Muscle of back (tissue), 11 donors: Measurements from ENCODE around the gene SMPD3. TPM values are rescaled to one million over a fixed set of nuclear protein-coding genes. Genes with fewer than 3 reads are reported as not detected.

Source experiments
- DNase-seq, 3 donors: peaks; one replicate each; pipeline versions ENCODE4 v3.0.0 to v3.0.0-alpha.2; 2013
- polyA plus RNA-seq, 10 donors: library from polyadenylated mRNA; unstranded; fragments of 120-200 nt; gene quantifications; one replicate each; pipeline ENCODE4 v1.2.1, GENCODE V29; 2013; ENCODE audit not compliant: insufficient read length in 10 of 10

SMPD3 gene
- polyA plus RNA-seq, 10 donors: 0.54 to 1.5 (median 0.88) TPM

GRCh38 chr16:68444056-68444657 lies 4.2 kb downstream of the SMPD3 start:
- peak; percentile 9 to 64 (median 48) for DNase-seq

- DNase-seq: no peak
These were observed 11.7 kb downstream of the SMPD3 start for GRCh38 chr16:68436581-68436980.

GRCh38 chr16:68434624-68435210 lies 13.6 kb downstream of the SMPD3 start:
- no peak for DNase-seq

GRCh38 chr16:68433316-68433715 lies 15.0 kb downstream of the SMPD3 start:
- DNase-seq: no peak

- no peak for DNase-seq
These were observed 15.6 kb downstream of the SMPD3 start for GRCh38 chr16:68432701-68433100.

GRCh38 chr16:68429076-68429854 lies 19.0 kb downstream of the SMPD3 start:
- DNase-seq: no peak

- DNase-seq: no peak
These were observed 20.5 kb downstream of the SMPD3 start for GRCh38 chr16:68427649-68428303.

- no peak for DNase-seq
These were observed 22.0 kb downstream of the SMPD3 start for GRCh38 chr16:68426347-68426652.

- no peak for DNase-seq
These were observed 22.6 kb downstream of the SMPD3 start for GRCh38 chr16:68425498-68426346.

- no peak for DNase-seq
These were observed 24.5 kb downstream of the SMPD3 start for GRCh38 chr16:68423771-68424170.

- DNase-seq: no peak
These were observed 25.8 kb downstream of the SMPD3 start for GRCh38 chr16:68422396-68422960.

GRCh38 chr16:68421076-68421475 lies 27.2 kb downstream of the SMPD3 start:
- no peak for DNase-seq

- no peak for DNase-seq
These were observed 27.9 kb downstream of the SMPD3 start for GRCh38 chr16:68420366-68420942.

- DNase-seq: no peak
These were observed 30.5 kb downstream of the SMPD3 start for GRCh38 chr16:68417711-68418301.

GRCh38 chr16:68416057-68417046 lies 32.0 kb downstream of the SMPD3 start:
- DNase-seq: no peak

GRCh38 chr16:68414581-68414980 lies 33.7 kb downstream of the SMPD3 start:
- DNase-seq: no peak

GRCh38 chr16:68412061-68412460 lies 36.2 kb downstream of the SMPD3 start:
- no peak for DNase-seq

GRCh38 chr16:68411086-68411485 lies 37.2 kb downstream of the SMPD3 start:
- DNase-seq: no peak

GRCh38 chr16:68408967-68409366 lies 39.3 kb downstream of the SMPD3 start:
- DNase-seq: no peak
